Measurements from ENCODE around the gene PLA2G12B. TPM values are rescaled to one million over a fixed set of nuclear protein-coding genes. Genes with fewer than 3 reads are reported as not detected.
A peak's percentile ranks its signal among the peaks of the same experiment; 100 is the strongest.
"Not testable (repeated sequence)": the region's sequence is repeated elsewhere in the genome, so short reads cannot be mapped to it uniquely, and the experiment has no call there.

Gene PLA2G12B
- polyA plus RNA-seq, 1 experiment, result not detected

GRCh38 chr10:72924351-72924750 lies 30.3 kb downstream of the PLA2G12B start:
- no peak for DNase-seq (ENCODE audit: low read depth)
- no peak for TF ChIP-seq CTCF (IDR thresholded peaks at IDR 0.05; ENCODE audit: insufficient read depth, low read depth, low read length)
- Histone ChIP-seq H3K36me3 (ENCODE audit: control insufficient read depth, insufficient read depth, low read length) (no peaks in the 10 kb centered on the region), H3K27me3 (ENCODE audit: control insufficient read depth, insufficient read depth, low read length) (peaks cover 3% of the 10 kb centered on the region), H3K4me3 (ENCODE audit: low read depth, low read length) (no peak overlapping the region)
- CTCF ChIA-PET, result no interaction called here
- POLR2A ChIA-PET, result no interaction called here

DNA sequence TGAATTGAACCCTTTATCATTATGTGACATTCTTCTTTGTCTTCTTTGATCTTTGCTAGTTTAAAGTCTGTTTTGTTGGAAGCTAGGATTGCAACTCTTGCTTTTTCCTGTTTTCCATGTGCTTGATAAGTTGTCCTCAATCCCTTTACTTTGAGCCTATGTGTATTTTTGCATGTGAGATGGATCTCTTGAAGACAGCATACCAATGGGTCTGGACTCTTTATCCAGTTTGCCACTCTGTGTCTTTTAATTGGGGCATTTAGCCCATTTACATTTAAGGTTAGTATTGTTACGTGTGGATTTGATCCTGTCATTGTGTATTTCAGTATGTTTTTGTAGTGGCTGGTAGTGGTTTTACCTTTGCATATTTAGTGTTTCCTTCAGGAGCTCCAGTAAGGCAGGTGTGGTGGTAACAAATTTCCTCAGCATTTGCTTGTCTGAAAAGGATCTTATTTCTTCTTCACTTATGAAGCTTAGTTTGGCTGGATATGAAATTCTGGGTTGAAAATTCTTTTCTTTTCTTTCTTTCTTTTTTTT lies 33.4 kb downstream of the PLA2G12B start:
- DNase-seq (ENCODE audit: low read depth); CTCF ChIA-PET; H3K36me3 ChIP-seq (ENCODE audit: control insufficient read depth, insufficient read depth, low read length); H3K27me3 ChIP-seq (ENCODE audit: control insufficient read depth, insufficient read depth, low read length); H3K4me3 ChIP-seq (ENCODE audit: low read depth, low read length); POLR2A ChIA-PET: not testable (repeated sequence)

DNA sequence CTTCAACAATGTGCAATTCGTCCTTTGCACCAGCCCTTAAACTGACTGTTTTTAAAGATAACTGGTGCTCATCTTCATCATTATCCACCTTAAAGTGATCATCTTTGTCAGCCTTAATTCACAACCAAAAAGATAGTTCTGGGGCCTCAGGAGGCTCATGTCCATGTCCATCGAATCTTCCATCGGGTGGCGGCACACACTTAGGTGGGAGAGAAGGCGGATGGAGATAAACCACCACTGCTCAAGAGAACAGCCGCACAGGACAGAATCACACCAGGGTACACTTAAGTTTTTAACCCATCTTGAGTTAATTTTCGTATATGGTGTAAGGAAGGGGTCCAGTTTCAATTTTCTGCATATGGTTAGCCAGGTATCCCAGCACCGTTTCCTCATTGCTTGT lies 36.3 kb downstream of the PLA2G12B start:
- ChIA-PET POLR2A (no interaction called here), CTCF (no interaction called here)
- H3K36me3 ChIP-seq (ENCODE audit: control insufficient read depth, insufficient read depth, low read length), result no peaks in the 10 kb centered on the region
- H3K4me3 ChIP-seq (ENCODE audit: low read depth, low read length), result no peak overlapping the region
- DNase-seq (ENCODE audit: low read depth), result no peak
- H3K27me3 ChIP-seq (ENCODE audit: control insufficient read depth, insufficient read depth, low read length), result peaks cover 2% of the 10 kb centered on the region; the same call in 1 of the 2 replicates
- TF ChIP-seq CTCF (IDR thresholded peaks at IDR 0.05; ENCODE audit: insufficient read depth, low read depth, low read length), result no peak

DNA sequence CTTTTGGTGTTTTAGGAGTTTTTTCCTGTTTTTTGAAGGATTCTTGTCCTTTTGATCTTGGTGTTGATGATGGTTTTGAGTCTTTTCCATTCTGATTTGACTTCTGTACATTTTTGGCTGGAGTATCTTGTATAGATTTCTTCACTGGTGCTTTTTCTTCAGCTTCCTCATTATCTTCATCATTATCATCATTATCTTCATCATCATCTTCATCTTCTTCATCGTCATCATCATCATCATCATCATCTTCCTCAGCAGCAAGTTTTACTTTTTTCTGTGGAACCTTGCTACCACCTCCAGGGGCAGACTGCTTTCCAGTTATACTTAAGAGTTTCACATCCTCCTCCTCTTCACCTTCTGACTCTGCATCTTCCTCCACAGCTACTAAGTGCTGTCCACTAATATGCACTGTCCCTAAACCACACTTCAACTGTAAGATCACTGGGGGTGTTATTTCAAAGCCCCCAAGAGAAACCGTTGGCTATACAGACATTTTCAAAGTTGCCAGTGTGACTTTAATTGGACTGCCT lies 36.7 kb downstream of the PLA2G12B start:
- CTCF ChIA-PET; DNase-seq (ENCODE audit: low read depth); H3K27me3 ChIP-seq (ENCODE audit: control insufficient read depth, insufficient read depth, low read length); H3K4me3 ChIP-seq (ENCODE audit: low read depth, low read length); POLR2A ChIA-PET; H3K36me3 ChIP-seq (ENCODE audit: control insufficient read depth, insufficient read depth, low read length): not testable (repeated sequence)

DNA sequence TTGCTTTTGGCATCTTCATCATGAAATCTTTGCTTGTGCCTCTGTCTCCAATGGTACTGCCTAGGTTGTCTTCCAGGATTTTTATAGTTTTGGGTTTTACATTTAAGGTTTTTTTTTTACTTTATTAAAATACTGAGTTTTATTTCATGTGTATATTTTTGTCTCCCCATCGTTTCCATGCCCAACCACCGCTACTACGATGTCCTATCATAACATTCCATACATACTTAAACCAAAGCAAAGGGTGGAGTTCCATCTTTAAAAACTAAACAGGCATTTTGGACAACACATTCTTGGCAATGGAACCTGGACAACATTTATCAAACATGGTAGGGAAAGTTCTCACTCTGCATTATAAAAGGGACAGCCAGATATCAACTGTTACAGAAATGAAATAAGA lies 37.4 kb downstream of the PLA2G12B start:
- POLR2A ChIA-PET; H3K27me3 ChIP-seq (ENCODE audit: control insufficient read depth, insufficient read depth, low read length); H3K4me3 ChIP-seq (ENCODE audit: low read depth, low read length); H3K36me3 ChIP-seq (ENCODE audit: control insufficient read depth, insufficient read depth, low read length): not testable (repeated sequence)
- DNase-seq (ENCODE audit: low read depth), result peak; percentile 6
- CTCF ChIA-PET, result interaction anchor here (0.9 kb wide), 1 partner anchor 9 kb away, joined by 6 read pairs; no protein-coding TSS in a partner anchor

- DNase-seq (ENCODE audit: low read depth), result no peak
- POLR2A ChIA-PET, result no interaction called here
- CTCF ChIA-PET, result no interaction called here
- Histone ChIP-seq H3K27me3 (ENCODE audit: control insufficient read depth, insufficient read depth, low read length) (no peaks in the 10 kb centered on the region), H3K4me3 (ENCODE audit: low read depth, low read length) (no peak overlapping the region), H3K36me3 (ENCODE audit: control insufficient read depth, insufficient read depth, low read length) (no peaks in the 10 kb centered on the region)
- no peak for TF ChIP-seq CTCF (IDR thresholded peaks at IDR 0.05; ENCODE audit: insufficient read depth, low read depth, low read length)
Measured at GRCh38 chr10:72913287-72913686, 41.3 kb downstream of the PLA2G12B start.

DNA sequence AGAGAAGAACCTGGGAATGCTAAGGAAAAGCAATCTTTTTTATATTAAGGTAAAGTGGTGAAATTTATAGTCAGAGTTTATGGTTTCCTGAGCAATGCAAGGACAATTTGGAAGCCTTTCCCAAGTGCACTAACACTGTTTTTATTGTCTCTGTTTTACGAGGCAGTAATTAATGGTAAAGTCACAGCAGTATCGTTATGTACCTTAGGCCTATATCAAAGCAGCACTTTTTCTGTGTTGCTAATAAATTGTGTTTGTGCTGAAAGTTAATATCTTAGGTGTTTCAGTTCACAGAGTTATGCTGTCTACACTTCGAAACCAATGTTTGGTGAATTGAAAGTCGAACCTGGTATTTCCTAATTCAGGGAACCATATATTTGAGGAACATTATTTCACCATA lies 41.9 kb downstream of the PLA2G12B start:
- Histone ChIP-seq H3K4me3 (ENCODE audit: low read depth, low read length) (no peak overlapping the region), H3K36me3 (ENCODE audit: control insufficient read depth, insufficient read depth, low read length) (no peaks in the 10 kb centered on the region), H3K27me3 (ENCODE audit: control insufficient read depth, insufficient read depth, low read length) (no peaks in the 10 kb centered on the region)
- ChIA-PET CTCF (no interaction called here), POLR2A (no interaction called here)
- TF ChIP-seq CTCF (IDR thresholded peaks at IDR 0.05; ENCODE audit: insufficient read depth, low read depth, low read length), result no peak
- no peak for DNase-seq (ENCODE audit: low read depth)

All from BJ (cell line).